G401 (cell line): ENCODE data around the gene PPP2CA. TPM values are rescaled to one million over a fixed set of nuclear protein-coding genes. Genes with fewer than 3 reads are reported as not detected.
"Not testable (repeated sequence)": the region's sequence is repeated elsewhere in the genome, so short reads cannot be mapped to it uniquely, and the experiment has no call there.

Experiments
- DNase-seq: peaks from one replicate; pipeline ENCODE4 v3.0.0-alpha.2; 2015; ENCODE audit warnings: low spot score
- in situ Hi-C: cut with HindIII; loops from 2 replicates; pipeline ENCODE4 v1.10.0; 2016; ENCODE audit warnings: low sequenced_read_pairs, mixed read lengths
- total RNA-seq: library from RNA; depleted of rRNA; stranded (reverse); fragments of >200 nt; shearing (Covaris generic); gene quantifications from 2 replicates; pipeline ENCODE4 v1.2.3, GENCODE V29; 2014

Gene PPP2CA
- total RNA-seq, 1 experiment from 2014 or later: 405 TPM

- peak; percentile 72 for DNase-seq
- in situ Hi-C loops: no loop called here
Observed at GRCh38 chr5:134246771-134247427, 21.0 kb upstream of the PPP2CA start.

GRCh38 chr5:134245692-134246091 lies 19.8 kb upstream of the PPP2CA start:
- no peak for DNase-seq
- in situ Hi-C loops: no loop called here

- peak; percentile 75 for DNase-seq
- in situ Hi-C loops: no loop called here
Observed at GRCh38 chr5:134245101-134245604, 19.3 kb upstream of the PPP2CA start.

GRCh38 chr5:134242146-134242545 lies 16.3 kb upstream of the PPP2CA start:
- no peak for DNase-seq
- in situ Hi-C loops: no loop called here

- in situ Hi-C loops: no loop called here
- DNase-seq: peak; percentile 95
Observed at GRCh38 chr5:134240421-134240962, 14.6 kb upstream of the PPP2CA start.

GRCh38 chr5:134236820-134237219 lies 10.9 kb upstream of the PPP2CA start:
- in situ Hi-C loops: no loop called here
- no peak for DNase-seq

- in situ Hi-C loops: no loop called here
- no peak for DNase-seq
Observed at GRCh38 chr5:134236318-134236717, 10.4 kb upstream of the PPP2CA start.

GRCh38 chr5:134228624-134229023 lies 2.8 kb upstream of the PPP2CA start:
- no peak for DNase-seq
- in situ Hi-C loops: no loop called here

GRCh38 chr5:134227776-134228175 lies 1.9 kb upstream of the PPP2CA start:
- in situ Hi-C loops: no loop called here

GRCh38 chr5:134227259-134227658 lies 1.4 kb upstream of the PPP2CA start:
- in situ Hi-C loops: no loop called here
- DNase-seq: peak; percentile 93

More at GRCh38 chr5:134227776-134228175, 1.9 kb upstream of the PPP2CA start:
- no peak for DNase-seq

GRCh38 chr5:134226441-134227192 lies 744 bp upstream of the PPP2CA start:
- no peak for DNase-seq
- in situ Hi-C loops: no loop called here

GRCh38 chr5:134224888-134225779 lies 739 bp downstream of the PPP2CA start:
- peak; percentile 41 for DNase-seq
- in situ Hi-C loops: no loop called here

GRCh38 chr5:134223406-134224248 lies 2.2 kb downstream of the PPP2CA start:
- in situ Hi-C loops: no loop called here
- DNase-seq: no peak

- in situ Hi-C loops, DNase-seq: not testable (repeated sequence)
Observed at GRCh38 chr5:134221690-134222089, 4.2 kb downstream of the PPP2CA start.

- in situ Hi-C loops: no loop called here
- no peak for DNase-seq
Observed at GRCh38 chr5:134215757-134216156, 10.1 kb downstream of the PPP2CA start.

GRCh38 chr5:134211263-134212031 lies 14.4 kb downstream of the PPP2CA start:
- in situ Hi-C loops, DNase-seq: not testable (repeated sequence)

- in situ Hi-C loops: no loop called here
Observed at GRCh38 chr5:134209477-134210245, 16.2 kb downstream of the PPP2CA start.

More at GRCh38 chr5:134209477-134210245, 16.2 kb downstream of the PPP2CA start:
- DNase-seq: peak; percentile 63
